Endodermal cell (in vitro differentiated cells): Measurements from ENCODE around the gene FOXR1. TPM values are rescaled to one million over a fixed set of nuclear protein-coding genes. Genes with fewer than 3 reads are reported as not detected.

ENCODE experiments used
- DNase-seq: peaks from one replicate; pipeline ENCODE4 v3.0.0-alpha.2; 2017
- H3K27ac ChIP-seq: 2 replicates; pipeline ENCODE4 v1.5.1; 2013; ENCODE audit warnings: mild to moderate bottlenecking, low read depth, low read length, moderate library complexity
- H3K27me3 ChIP-seq: 2 replicates; pipeline ENCODE4 v1.6.1; 2013; ENCODE audit warnings: mild to moderate bottlenecking, low read length, moderate library complexity; ENCODE audit not compliant: insufficient read depth, control insufficient read depth, poor library complexity, severe bottlenecking
- H3K36me3 ChIP-seq: 2 replicates; pipeline ENCODE4 v1.7.0; 2013; ENCODE audit warnings: mild to moderate bottlenecking, low read length, moderate library complexity; ENCODE audit not compliant: control insufficient read depth, insufficient read depth
- H3K4me1 ChIP-seq: one replicate; pipeline ENCODE4 v1.7.0; 2013; ENCODE audit warnings: low read length; ENCODE audit not compliant: control insufficient read depth, insufficient read depth
- H3K4me3 ChIP-seq: 2 replicates; pipeline ENCODE4 v1.5.1; 2013; ENCODE audit warnings: mild to moderate bottlenecking, low read length, moderate library complexity
- H3K9ac ChIP-seq: 2 replicates; pipeline ENCODE4 v1.6.1; 2013; ENCODE audit warnings: mild to moderate bottlenecking, low read length, moderate library complexity; ENCODE audit not compliant: poor library complexity, severe bottlenecking; ENCODE audit errors: extremely low read depth
- H3K9me3 ChIP-seq: 2 replicates; pipeline ENCODE4 v1.6.1; 2013; ENCODE audit warnings: mild to moderate bottlenecking, low read length, moderate library complexity; ENCODE audit not compliant: control insufficient read depth
- H3K27ac Mint-ChIP-seq: 2 replicates; pipeline ENCODE4 v1.8.0; 2020; ENCODE audit warnings: mixed read lengths
- H3K27me3 Mint-ChIP-seq: 2 replicates; pipeline ENCODE4 v1.8.0; 2021; ENCODE audit warnings: mild to moderate bottlenecking, mixed read lengths; ENCODE audit not compliant: insufficient read depth
- H3K36me3 Mint-ChIP-seq: 2 replicates; pipeline ENCODE4 v1.8.0; 2020; ENCODE audit warnings: low read depth, mixed read lengths
- H3K4me1 Mint-ChIP-seq: 2 replicates; pipeline ENCODE4 v1.8.0; 2020; ENCODE audit warnings: mixed read lengths
- H3K4me3 Mint-ChIP-seq: 2 replicates; pipeline ENCODE4 v1.8.0; 2020; ENCODE audit warnings: mild to moderate bottlenecking, moderate library complexity, mixed read lengths
- H3K9me3 Mint-ChIP-seq: 2 replicates; pipeline ENCODE4 v1.8.0; 2020; ENCODE audit warnings: mild to moderate bottlenecking, mixed read lengths
- CTCF ChIP-seq: fragments of 200-600 bp; sonication (generic); conservative IDR thresholded peaks from 2 replicates; pipeline ENCODE4 v1.5.0; 2021; ENCODE audit warnings: antibody characterized with exemption, mild to moderate bottlenecking
- WGBS, 2 experiments: methylation state at CpG; one replicate each; pipeline versions ENCODE4 v1.1.5 to v1.1.7; 2013; ENCODE audit warnings: missing lambda C conversion rate in 2 of 2, mixed read lengths in 1 of 2; ENCODE audit not compliant: insufficient coverage in 1 of 2, insufficient read length in 1 of 2; 5-methylcytosine and 5-hydroxymethylcytosine counted together
- total RNA-seq, 2 donors: library from RNA; stranded (reverse); fragmentation: NEBNext Ultra II Directional in 1 of 2; extraction: Animal tissue kit (Norgen Biotek cat#: 25700) in 1 of 2; gene quantifications; 2 replicates in 1 of 2; 3 replicates in 1 of 2; pipeline ENCODE4 v1.2.1, GENCODE V29; 2021

FOXR1 gene
- total RNA-seq, 2 donors from 2014 or later: not detected

DNA sequence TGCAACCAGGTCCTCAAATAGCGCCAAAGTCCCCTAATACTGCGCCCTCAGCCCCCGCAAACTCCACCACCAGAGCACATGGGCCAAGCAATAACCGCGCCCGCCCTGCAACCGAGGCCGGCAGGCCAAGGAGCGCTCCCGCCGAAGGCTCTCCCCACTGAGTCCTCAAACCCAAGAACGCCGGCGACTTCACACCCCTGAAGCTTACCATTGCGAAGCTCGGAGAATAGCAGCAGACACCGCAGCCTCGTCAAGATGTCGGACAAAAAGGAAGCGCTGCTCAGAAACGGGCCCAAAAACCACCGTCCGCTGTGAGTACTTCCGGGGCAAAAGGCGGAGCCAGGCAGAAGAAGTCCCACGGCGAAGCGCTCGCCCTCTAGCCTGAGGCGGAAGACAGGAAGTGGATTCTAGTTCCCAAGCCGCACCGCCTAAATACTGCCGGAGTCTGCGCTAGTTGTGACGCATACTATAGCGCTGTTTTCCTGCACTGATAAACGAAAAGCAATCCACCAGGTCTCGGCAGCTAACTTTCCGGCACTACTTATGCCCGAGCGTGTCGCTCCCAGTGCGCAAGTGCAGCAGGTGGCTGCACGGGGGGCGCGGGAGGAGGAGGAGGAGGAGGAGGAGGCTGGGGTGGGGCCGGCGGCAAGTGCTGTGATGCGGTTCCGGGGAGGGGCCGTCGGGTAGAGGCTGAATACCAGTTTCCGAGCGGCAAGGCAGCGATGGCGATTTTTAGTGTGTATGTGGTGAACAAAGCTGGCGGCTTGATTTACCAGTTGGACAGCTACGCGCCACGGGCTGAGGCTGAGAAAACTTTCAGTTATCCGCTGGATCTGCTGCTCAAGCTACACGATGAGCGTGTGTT lies 46.7 kb downstream of the FOXR1 start, which contains the start of the genes RPS25 and TRAPPC4:
RPS25 (minus strand) TSS at position 270 of the 865 bp plus-strand sequence; CDS start at position 211, 59 bp downstream.
TRAPPC4 (plus strand) TSS at position 693 of the 865 bp plus-strand sequence; CDS start at position 723, 30 bp downstream.
- 0% methylated on average over 37 to 61 of the region's 63 CpGs for WGBS, 2 experiments
- Histone ChIP-seq H3K4me3 (peak within 1 kb of the TSS; percentile 99), H3K9ac (peak within 1 kb of the TSS; percentile 94), H3K9me3 (no peaks in the 10 kb centered on the region), H3K27ac (peak within 1 kb of the TSS; percentile 88), H3K27me3 (no peaks in the 10 kb centered on the region), H3K4me1 (peaks cover 6% of the 10 kb centered on the region), H3K36me3 (peaks cover 57% of the 10 kb centered on the region)
- TF ChIP-seq CTCF: no peak
- Mint-ChIP-seq H3K27ac (peak within 1 kb of the TSS; percentile 97), H3K9me3 (no peaks in the 10 kb centered on the region), H3K4me3 (peak within 1 kb of the TSS; percentile 100), H3K36me3 (peaks cover 67% of the 10 kb centered on the region), H3K27me3 (no peaks in the 10 kb centered on the region), H3K4me1 (peaks cover 12% of the 10 kb centered on the region)
- DNase-seq: peak; percentile 97

- no peaks in the 10 kb centered on the region for H3K27me3 ChIP-seq
- H3K4me3 ChIP-seq: peak overlapping the region; percentile 99
- Mint-ChIP-seq H3K36me3 (peaks cover 65% of the 10 kb centered on the region), H3K4me3 (peak overlapping the region; percentile 100), H3K4me1 (peaks cover 29% of the 10 kb centered on the region), H3K9me3 (no peaks in the 10 kb centered on the region), H3K27ac (peak overlapping the region; percentile 79), H3K27me3 (no peaks in the 10 kb centered on the region)
- peaks cover 16% of the 10 kb centered on the region for H3K4me1 ChIP-seq
- no peak for TF ChIP-seq CTCF
- H3K27ac ChIP-seq: no peak overlapping the region
- H3K9me3 ChIP-seq: no peaks in the 10 kb centered on the region
- peaks cover 55% of the 10 kb centered on the region for H3K36me3 ChIP-seq
- DNase-seq: no peak
- 25 to 71% methylated on average over 1 to 2 of the region's 2 CpGs for WGBS, 2 experiments
- H3K9ac ChIP-seq: no peak overlapping the region
These were observed 48.4 kb downstream of the FOXR1 start for GRCh38 chr11:119019996-119020395.

DNA sequence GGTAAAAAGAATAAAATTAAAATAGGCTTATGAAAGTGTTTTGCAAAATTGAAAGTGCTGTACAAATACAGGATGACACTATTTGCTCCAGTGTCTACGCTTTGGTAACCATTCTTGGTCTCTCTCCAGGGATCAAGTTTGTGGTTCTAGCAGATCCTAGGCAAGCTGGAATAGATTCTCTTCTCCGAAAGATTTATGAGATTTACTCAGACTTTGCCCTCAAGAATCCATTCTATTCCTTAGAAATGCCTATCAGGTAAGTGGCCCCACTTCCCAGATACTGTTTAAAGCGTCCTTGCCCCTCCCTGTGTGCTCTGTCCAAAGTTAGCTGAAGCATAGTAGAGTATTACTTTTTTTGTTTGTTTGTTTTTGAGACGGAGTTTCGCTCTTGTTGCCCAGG lies 50.1 kb downstream of the FOXR1 start:
- TF ChIP-seq CTCF: no peak
- Mint-ChIP-seq H3K27me3 (no peaks in the 10 kb centered on the region), H3K9me3 (no peaks in the 10 kb centered on the region), H3K4me1 (peaks cover 33% of the 10 kb centered on the region), H3K27ac (no peak overlapping the region), H3K4me3 (no peak overlapping the region), H3K36me3 (peaks cover 64% of the 10 kb centered on the region)
- peaks cover 55% of the 10 kb centered on the region for H3K36me3 ChIP-seq
- no peak overlapping the region for H3K9ac ChIP-seq
- no peak overlapping the region for H3K4me3 ChIP-seq
- no peak for DNase-seq
- H3K27ac ChIP-seq: no peak overlapping the region
- H3K4me1 ChIP-seq: peaks cover 16% of the 10 kb centered on the region
- WGBS, 2 experiments: 92 to 100% methylated on average over 5 of the region's 5 CpGs
- H3K9me3 ChIP-seq: no peaks in the 10 kb centered on the region
- H3K27me3 ChIP-seq: no peaks in the 10 kb centered on the region
